WTC11 (cell line): Measurements from ENCODE around the gene METTL9. TPM values are rescaled to one million over a fixed set of nuclear protein-coding genes. Genes with fewer than 3 reads are reported as not detected.

Experiments
- ATAC-seq: fragments of 200-7000 bp; cut with Tn5 transposase; 2 replicates; pipeline ENCODE4 v1.10.0; 2021; ENCODE audit warnings: mild to moderate bottlenecking, moderate library complexity
- CTCF ChIA-PET: fragments of 300-600 bp; sonication (Branson Sonifier 250); formaldehyde crosslinking; loops from one replicate; lab custom pipeline; 2021; ENCODE audit warnings: antibody characterized with exemption; lab: Charles Lee
- POLR2A ChIA-PET: fragments of 350-600 bp; sonication (Branson Sonifier 250); formaldehyde crosslinking; loops from one replicate; lab custom pipeline; 2021; ENCODE audit warnings: antibody characterized with exemption; lab: Charles Lee
- DNase-seq: peaks from one replicate; pipeline ENCODE4 v3.0.0; 2021; ENCODE audit warnings: low spot score
- H3K27ac Mint-ChIP-seq: 2 replicates; pipeline ENCODE4 v1.8.0; 2021; ENCODE audit warnings: mixed read lengths
- H3K27me3 Mint-ChIP-seq: 2 replicates; pipeline ENCODE4 v1.8.0; 2021; ENCODE audit warnings: low read depth, mild to moderate bottlenecking, moderate library complexity, mixed read lengths
- H3K36me3 Mint-ChIP-seq: 2 replicates; pipeline ENCODE4 v1.8.0; 2021; ENCODE audit warnings: mixed read lengths
- H3K4me1 Mint-ChIP-seq: 2 replicates; pipeline ENCODE4 v1.8.0; 2022; ENCODE audit warnings: mixed read lengths
- H3K4me3 Mint-ChIP-seq: 2 replicates; pipeline ENCODE4 v1.8.0; 2021; ENCODE audit warnings: mild to moderate bottlenecking, moderate library complexity, mixed read lengths
- H3K9me3 Mint-ChIP-seq: 2 replicates; pipeline ENCODE4 v1.8.0; 2021; ENCODE audit warnings: mixed read lengths
- ELF4 ChIP-seq: sonication (generic); formaldehyde crosslinking; IDR thresholded peaks from 2 replicates; pipeline ENCODE4 v1.8.1; 2022; ENCODE audit warnings: low read depth, mild to moderate bottlenecking, moderate library complexity, missing genetic modification reagents
- MYBL2 ChIP-seq: sonication (generic); formaldehyde crosslinking; IDR thresholded peaks from 2 replicates; pipeline ENCODE4 v1.8.1; 2023; ENCODE audit warnings: mild to moderate bottlenecking, moderate library complexity, missing genetic modification reagents
- NFYB ChIP-seq: sonication (generic); formaldehyde crosslinking; conservative IDR thresholded peaks from 2 replicates; pipeline ENCODE4 v1.8.0; 2022; ENCODE audit warnings: low read depth, missing genetic modification reagents
- TEAD4 ChIP-seq: sonication (generic); formaldehyde crosslinking; IDR thresholded peaks from 2 replicates; pipeline ENCODE4 v1.8.0; 2022; ENCODE audit warnings: mild to moderate bottlenecking, missing genetic modification reagents
- ZNF416 ChIP-seq: fragments of 250-450 bp; sonication (Bioruptor Pico); IDR thresholded peaks from 2 replicates; pipeline ENCODE4 v1.9.0; 2021; ENCODE audit warnings: mild to moderate bottlenecking, inconsistent platforms
- total RNA-seq: library from RNA; stranded (reverse); gene quantifications from 3 replicates; pipeline ENCODE4 v1.2.3, GENCODE V29; 2021
- TF ChIP-seq, protein P1 (sequence below): sonication (generic); formaldehyde crosslinking; IDR thresholded peaks from 2 replicates; pipeline ENCODE4 v1.8.1; 2022; ENCODE audit warnings: missing genetic modification reagents, borderline replicate concordance
- TF ChIP-seq, protein P2 (sequence below): sonication (generic); formaldehyde crosslinking; IDR thresholded peaks from 2 replicates; pipeline ENCODE4 v1.8.0; 2022; ENCODE audit warnings: mild to moderate bottlenecking, missing genetic modification reagents
- TF ChIP-seq, protein P3 (sequence below): sonication (generic); formaldehyde crosslinking; IDR thresholded peaks from 2 replicates; pipeline ENCODE4 v1.8.1; 2023; ENCODE audit warnings: mild to moderate bottlenecking, missing genetic modification reagents, moderate library complexity

The METTL9 gene
- total RNA-seq, 1 experiment from 2014 or later, result 94.6 TPM

DNA sequence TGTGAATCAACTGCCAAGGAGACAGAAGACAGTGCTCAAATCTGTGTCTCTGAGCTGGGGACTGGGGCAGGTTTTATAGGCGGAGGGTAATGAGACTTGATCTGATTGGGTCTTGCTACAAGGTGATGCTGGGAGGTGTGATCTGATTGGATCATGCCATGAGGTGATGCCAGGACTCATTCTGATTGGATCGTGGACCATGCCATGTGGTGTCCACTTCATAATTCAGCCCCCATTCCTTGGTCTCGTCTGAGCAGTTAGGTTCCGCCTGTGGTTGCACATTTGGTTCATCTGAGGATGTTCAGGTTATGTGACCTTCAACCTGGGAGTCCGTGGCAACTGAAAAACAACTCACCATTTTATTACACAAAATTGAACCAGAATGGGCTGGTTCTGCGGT is 105.4 kb downstream of the METTL9 start:
- ChIA-PET CTCF (interaction anchor here (1.5 kb wide), 1 partner anchor 21 kb away, joined by 5 read pairs; no protein-coding TSS in a partner anchor), POLR2A (interaction anchor here (0.8 kb wide), 1 partner anchor 39 kb away, joined by 3 read pairs; no protein-coding TSS in a partner anchor)
- DNase-seq (no peak), ATAC-seq (no peak)
- Mint-ChIP-seq H3K36me3 (no peaks in the 10 kb centered on the region), H3K27ac (no peak overlapping the region), H3K9me3 (no peaks in the 10 kb centered on the region), H3K27me3 (no peaks in the 10 kb centered on the region), H3K4me1 (peaks cover 8% of the 10 kb centered on the region; the same call in 1 of the 2 replicates), H3K4me3 (no peak overlapping the region)
- TF ChIP-seq, protein P1, sequence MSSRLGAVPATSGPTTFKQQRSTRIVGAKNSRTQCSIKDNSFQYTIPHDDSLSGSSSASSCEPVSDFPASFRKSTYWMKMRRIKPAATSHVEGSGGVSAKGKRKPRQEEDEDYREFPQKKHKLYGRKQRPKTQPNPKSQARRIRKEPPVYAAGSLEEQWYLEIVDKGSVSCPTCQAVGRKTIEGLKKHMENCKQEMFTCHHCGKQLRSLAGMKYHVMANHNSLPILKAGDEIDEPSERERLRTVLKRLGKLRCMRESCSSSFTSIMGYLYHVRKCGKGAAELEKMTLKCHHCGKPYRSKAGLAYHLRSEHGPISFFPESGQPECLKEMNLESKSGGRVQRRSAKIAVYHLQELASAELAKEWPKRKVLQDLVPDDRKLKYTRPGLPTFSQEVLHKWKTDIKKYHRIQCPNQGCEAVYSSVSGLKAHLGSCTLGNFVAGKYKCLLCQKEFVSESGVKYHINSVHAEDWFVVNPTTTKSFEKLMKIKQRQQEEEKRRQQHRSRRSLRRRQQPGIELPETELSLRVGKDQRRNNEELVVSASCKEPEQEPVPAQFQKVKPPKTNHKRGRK (CRISPR knock-in tag), result no peak
- TF ChIP-seq, protein P2, sequence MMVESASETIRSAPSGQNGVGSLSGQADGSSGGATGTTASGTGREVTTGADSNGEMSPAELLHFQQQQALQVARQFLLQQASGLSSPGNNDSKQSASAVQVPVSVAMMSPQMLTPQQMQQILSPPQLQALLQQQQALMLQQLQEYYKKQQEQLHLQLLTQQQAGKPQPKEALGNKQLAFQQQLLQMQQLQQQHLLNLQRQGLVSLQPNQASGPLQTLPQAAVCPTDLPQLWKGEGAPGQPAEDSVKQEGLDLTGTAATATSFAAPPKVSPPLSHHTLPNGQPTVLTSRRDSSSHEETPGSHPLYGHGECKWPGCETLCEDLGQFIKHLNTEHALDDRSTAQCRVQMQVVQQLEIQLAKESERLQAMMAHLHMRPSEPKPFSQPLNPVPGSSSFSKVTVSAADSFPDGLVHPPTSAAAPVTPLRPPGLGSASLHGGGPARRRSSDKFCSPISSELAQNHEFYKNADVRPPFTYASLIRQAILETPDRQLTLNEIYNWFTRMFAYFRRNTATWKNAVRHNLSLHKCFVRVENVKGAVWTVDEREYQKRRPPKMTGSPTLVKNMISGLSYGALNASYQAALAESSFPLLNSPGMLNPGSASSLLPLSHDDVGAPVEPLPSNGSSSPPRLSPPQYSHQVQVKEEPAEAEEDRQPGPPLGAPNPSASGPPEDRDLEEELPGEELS (CRISPR knock-in tag), result no peak
- TF ChIP-seq MYBL2, result no peak
- no peak for TF ChIP-seq ELF4 (CRISPR knock-in tag)
- TF ChIP-seq ZNF416, result no peak
- TF ChIP-seq TEAD4 (CRISPR knock-in tag), result no peak
- TF ChIP-seq, protein P3, sequence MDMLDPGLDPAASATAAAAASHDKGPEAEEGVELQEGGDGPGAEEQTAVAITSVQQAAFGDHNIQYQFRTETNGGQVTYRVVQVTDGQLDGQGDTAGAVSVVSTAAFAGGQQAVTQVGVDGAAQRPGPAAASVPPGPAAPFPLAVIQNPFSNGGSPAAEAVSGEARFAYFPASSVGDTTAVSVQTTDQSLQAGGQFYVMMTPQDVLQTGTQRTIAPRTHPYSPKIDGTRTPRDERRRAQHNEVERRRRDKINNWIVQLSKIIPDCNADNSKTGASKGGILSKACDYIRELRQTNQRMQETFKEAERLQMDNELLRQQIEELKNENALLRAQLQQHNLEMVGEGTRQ (CRISPR knock-in tag), result no peak
- no peak for TF ChIP-seq NFYB (CRISPR knock-in tag)

Other genes starting within 250 kb of the METTL9 start
- 0.25 TPM in 1 of 3 replicates, not detected in the others for gene IGSF6, start 53.0 kb downstream of the METTL9 start, total RNA-seq
- 0.07 to 0.11 TPM (median 0.07 TPM) in 3 replicates for gene OTOA, start 64.4 kb downstream of the METTL9 start, total RNA-seq